Neural progenitor cell (in vitro differentiated cells): Measurements from ENCODE around the gene ZMIZ1.

ENCODE experiments used
- CTCF ChIP-seq: fragments of 200-600 bp; sonication (generic); IDR thresholded peaks from 2 replicates; pipeline ENCODE4 v1.5.1; 2017; ENCODE audit warnings: antibody characterized with exemption, mild to moderate bottlenecking
- EZH2 ChIP-seq: fragments of 200-600 bp; sonication (generic); IDR thresholded peaks from 2 replicates; pipeline ENCODE4 v1.6.1; 2017; ENCODE audit warnings: antibody characterized with exemption, mild to moderate bottlenecking, moderate library complexity

GRCh38 chr10:79090134-79090803 is 21.5 kb downstream of the ZMIZ1 start:
- TF ChIP-seq EZH2 (no peak), CTCF (no peak)
